ENCODE data around the gene ZNF436.

Gene ZNF436

DNA sequence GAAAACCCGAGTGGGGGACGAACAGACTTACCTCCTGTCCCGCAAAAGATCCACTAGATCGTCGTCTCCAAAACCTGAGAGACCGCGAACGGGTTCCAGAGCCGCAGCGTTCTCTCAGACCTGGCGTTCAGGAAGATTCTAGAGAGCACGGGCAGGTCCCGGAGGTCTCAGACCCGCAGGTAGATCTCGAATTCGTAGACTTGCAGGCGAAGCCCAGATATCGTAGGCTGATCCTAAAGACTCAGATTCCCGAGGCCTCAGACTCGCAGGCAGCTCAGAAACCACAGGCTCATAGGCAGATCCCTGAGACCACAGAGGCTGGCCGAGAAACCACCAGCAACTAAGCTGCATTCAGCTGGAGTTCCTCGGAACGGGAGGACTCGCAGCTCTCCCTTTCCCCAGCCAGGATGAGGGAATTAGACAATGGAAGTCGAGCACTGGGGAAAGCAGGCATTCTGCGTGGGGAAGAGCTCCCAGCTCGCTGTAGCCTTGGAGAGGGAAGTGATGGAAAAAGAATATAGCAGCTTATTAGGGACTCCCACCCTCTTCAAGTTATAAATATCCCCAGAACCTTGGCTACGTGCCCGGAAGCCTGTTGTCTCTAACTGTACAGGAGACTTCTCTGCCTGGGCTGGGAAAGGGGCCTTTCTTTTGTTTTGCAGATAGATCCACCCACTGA is at the start of gene ZNF436:
TSS of gene ZNF436 (minus strand) at position 502 of the 679 bp plus-strand sequence. CDS start 1,831 bp downstream, outside the sequence.
- peak; percentile 42 for DNase-seq (ENCODE audit: low spot score)

DNA sequence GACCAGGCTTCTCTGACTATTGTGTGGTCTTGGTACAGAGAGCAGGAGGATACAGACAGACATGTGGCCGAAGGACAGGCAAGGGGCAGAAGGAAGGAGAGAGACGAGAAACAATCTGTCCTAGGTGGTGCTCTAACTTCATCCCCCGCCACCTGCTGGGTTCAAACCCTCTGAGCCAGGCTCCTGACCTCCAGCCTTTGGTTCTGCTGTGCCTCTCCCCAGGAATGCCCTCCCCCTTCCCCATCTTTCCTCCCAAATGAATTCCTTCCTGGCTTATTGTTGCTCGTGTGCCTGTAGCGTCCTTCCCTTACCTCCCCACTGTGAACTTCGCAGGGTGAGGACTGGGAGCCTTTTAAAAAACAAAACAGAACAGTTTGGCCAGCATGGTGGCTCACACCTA is 49.5 kb upstream of the ZNF436 start:
- DNase-seq (ENCODE audit: low spot score) = no peak

DNA sequence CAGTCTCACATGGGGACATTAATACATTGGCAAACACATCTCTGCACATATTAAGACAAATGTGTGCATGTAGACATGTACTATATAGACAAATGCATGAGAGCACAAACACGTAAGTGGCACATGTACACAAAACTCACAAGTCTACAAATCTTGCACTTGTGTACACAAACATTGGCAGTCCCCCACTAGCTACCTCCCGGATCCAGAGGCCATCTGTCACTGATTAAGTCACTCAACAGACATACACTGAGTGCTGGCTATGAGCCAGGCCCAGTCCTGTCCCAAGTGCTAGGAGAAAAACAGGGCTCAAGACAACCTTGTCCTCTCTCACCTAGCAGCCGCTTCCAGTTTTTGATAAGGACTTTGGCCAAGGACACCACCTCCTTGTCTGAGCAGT is 47.9 kb upstream of the ZNF436 start:
- no peak for DNase-seq (ENCODE audit: low spot score)

- no peak for DNase-seq (ENCODE audit: low spot score)
Measured at GRCh38 chr1:23416964-23417363, 47.3 kb upstream of the ZNF436 start.

GRCh38 chr1:23408797-23409290 is 39.2 kb upstream of the ZNF436 start:
- DNase-seq (ENCODE audit: low spot score) = no peak

GRCh38 chr1:23407016-23407630 is 37.5 kb upstream of the ZNF436 start:
- no peak for DNase-seq (ENCODE audit: low spot score)

GRCh38 chr1:23405946-23406345 is 36.3 kb upstream of the ZNF436 start:
- no peak for DNase-seq (ENCODE audit: low spot score)

- DNase-seq (ENCODE audit: low spot score) = peak; percentile 75
Measured at GRCh38 chr1:23403735-23404486, 34.3 kb upstream of the ZNF436 start.

GRCh38 chr1:23403355-23403734 is 33.7 kb upstream of the ZNF436 start:
- DNase-seq (ENCODE audit: low spot score) = no peak

DNA sequence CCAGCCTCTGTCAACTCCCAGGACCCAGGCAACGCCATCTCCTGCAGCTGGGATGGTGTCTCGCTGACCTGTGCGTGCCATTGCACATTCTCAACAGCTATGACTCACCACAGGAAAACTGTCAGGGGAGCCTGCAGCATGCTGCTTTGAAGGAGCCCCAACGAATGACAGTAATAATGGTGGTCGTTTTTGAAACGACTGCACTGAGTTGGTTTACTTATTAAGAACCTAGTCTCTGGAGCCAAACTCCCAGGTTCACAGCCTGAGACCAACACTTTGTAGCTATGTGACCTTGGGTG is 33.4 kb upstream of the ZNF436 start:
- no peak for DNase-seq (ENCODE audit: low spot score)

GRCh38 chr1:23402286-23403037 is 32.8 kb upstream of the ZNF436 start:
- DNase-seq (ENCODE audit: low spot score) = no peak

- DNase-seq (ENCODE audit: low spot score) = no peak
Measured at GRCh38 chr1:23401313-23401712, 31.7 kb upstream of the ZNF436 start.

- no peak for DNase-seq (ENCODE audit: low spot score)
Measured at GRCh38 chr1:23400324-23401114, 30.9 kb upstream of the ZNF436 start.

GRCh38 chr1:23399229-23399628 is 29.6 kb upstream of the ZNF436 start:
- DNase-seq (ENCODE audit: low spot score) = no peak

DNA sequence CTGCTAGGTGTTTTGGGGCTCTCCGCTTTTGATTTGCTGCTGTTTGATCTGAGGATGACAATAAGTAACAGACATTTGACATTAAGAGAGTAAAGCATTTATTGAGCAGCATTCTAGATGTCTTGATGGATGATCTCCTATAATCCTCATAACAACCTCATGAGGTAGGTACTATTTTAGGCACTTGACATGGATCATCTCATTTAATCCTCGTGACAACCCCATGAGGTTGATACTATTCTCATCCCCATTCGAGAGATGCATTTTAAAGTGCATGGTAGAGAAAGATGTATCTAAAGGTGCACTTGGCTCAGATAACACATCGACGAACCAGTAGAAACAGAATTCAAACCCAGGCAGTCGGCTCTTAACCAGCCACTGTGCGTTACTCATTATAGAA is 28.3 kb upstream of the ZNF436 start:
- no peak for DNase-seq (ENCODE audit: low spot score)

- no peak for DNase-seq (ENCODE audit: low spot score)
Measured at GRCh38 chr1:23396380-23396779, 26.7 kb upstream of the ZNF436 start.

DNA sequence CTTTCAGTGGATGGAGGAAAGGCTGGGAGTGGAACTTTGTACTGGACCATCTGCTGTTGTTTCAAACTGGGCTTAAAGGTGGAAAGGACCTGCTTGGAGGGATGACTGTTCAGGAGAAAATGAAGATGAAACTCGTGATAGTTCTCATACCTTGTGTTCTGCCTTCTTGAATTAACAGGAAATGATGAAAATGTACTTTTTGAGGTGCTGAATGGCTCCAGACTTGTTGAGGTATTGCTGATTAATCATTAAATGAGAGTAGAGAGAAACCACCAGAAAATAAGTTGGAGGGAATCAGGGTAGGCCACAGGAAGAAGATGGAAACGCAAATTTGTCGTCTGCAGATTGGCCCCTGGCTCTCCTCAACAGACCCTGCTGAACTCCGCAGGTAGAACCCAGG is 26.2 kb upstream of the ZNF436 start:
- no peak for DNase-seq (ENCODE audit: low spot score)

GRCh38 chr1:23395154-23395724 is 25.6 kb upstream of the ZNF436 start:
- no peak for DNase-seq (ENCODE audit: low spot score)

DNA sequence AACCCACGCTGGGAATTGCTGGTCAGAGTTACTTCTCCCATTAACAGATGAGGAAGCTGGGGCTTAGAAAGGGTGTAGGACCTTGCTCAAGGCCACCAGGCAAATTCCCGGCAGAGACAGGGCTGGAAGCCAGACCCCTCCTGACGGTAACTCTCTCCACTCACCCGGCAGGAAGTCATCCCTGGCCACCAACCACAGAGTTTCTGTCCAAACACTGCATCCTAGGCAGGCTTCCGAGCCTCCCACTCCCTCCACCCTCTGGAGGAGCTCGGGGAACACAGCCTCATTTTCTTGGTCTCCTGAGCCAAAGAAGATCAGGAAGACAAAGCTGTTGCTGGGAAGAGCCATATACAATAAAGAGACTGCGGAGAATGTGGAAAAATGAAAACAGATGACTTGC is 25.0 kb upstream of the ZNF436 start:
- no peak for DNase-seq (ENCODE audit: low spot score)

DNA sequence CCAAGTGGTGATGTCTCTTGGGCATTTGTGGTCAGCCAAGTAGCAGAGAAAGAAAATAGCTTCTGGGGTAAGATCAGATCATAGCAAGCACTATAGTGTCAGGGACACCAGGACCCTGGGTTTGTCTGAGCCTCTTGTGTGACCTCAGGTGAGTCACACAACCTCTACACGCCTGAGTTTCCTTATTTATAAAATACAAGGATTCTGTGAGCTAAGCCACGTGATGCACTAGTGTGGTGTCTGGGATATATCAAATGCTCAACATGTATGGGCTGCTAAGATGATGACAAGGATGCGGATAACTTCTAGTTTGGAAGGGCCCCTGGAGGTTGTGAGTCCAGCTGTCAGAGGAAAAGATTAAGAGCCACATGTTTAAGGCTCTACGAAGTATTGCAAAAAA is 24.5 kb upstream of the ZNF436 start:
- no peak for DNase-seq (ENCODE audit: low spot score)

DNA sequence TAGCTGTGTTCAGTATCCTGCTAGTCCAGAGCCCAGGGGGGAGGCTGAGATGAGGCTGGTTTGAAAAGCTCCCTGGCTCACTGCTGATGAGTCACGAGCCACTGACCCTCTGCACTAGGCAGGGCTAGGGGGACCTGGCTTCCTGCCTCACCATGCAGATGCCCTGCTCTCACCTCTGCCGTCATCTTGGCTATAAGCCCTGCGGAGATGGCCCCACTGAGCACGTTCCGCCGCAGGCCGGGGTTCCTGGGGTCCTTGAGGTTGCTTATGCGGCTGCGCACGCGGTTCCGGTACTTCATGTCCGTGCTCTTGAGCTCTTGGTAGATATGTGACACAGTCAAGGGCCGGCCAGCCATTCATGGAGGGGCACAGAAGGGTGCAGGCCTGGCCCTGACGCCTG is 24.1 kb upstream of the ZNF436 start:
- no peak for DNase-seq (ENCODE audit: low spot score)
